Brain microvascular endothelial cell (primary cell): ENCODE results near the gene SLC22A1.

ENCODE experiments used
- DNase-seq: peaks from one replicate; pipeline ENCODE4 v3.0.0-alpha.2; 2020
- H3K27ac ChIP-seq: fragments of 250-450 bp; sonication (Bioruptor Pico); 2 replicates; pipeline ENCODE4 v1.5.1; 2020; ENCODE audit warnings: mild to moderate bottlenecking, moderate library complexity
- H3K27me3 ChIP-seq: fragments of 250-450 bp; sonication (Bioruptor Pico); replicated peaks from 2 replicates; pipeline ENCODE4 v1.5.1; 2020; ENCODE audit warnings: mild to moderate bottlenecking
- H3K36me3 ChIP-seq: fragments of 250-450 bp; sonication (Bioruptor Pico); replicated peaks from 2 replicates; pipeline ENCODE4 v1.5.1; 2020; ENCODE audit warnings: mild to moderate bottlenecking
- H3K4me3 ChIP-seq: 2 replicates; pipeline ENCODE4 v1.5.1; 2011; ENCODE audit warnings: low read depth, mild to moderate bottlenecking, control low read depth, low read length, moderate library complexity
- in situ Hi-C: cut with HindIII; loops from 2 replicates; pipeline ENCODE4 v1.10.0; 2017; ENCODE audit warnings: low sequenced_read_pairs, low pct_ligation_motif_present
- TF ChIP-seq, protein P1 (sequence below): IDR thresholded peaks from 2 replicates; pipeline ENCODE4 v1.5.1; 2011; ENCODE audit warnings: low read depth, mild to moderate bottlenecking, moderate library complexity, low read length, control low read depth, inconsistent platforms; ENCODE audit errors: missing control alignments

Gene SLC22A1

DNA sequence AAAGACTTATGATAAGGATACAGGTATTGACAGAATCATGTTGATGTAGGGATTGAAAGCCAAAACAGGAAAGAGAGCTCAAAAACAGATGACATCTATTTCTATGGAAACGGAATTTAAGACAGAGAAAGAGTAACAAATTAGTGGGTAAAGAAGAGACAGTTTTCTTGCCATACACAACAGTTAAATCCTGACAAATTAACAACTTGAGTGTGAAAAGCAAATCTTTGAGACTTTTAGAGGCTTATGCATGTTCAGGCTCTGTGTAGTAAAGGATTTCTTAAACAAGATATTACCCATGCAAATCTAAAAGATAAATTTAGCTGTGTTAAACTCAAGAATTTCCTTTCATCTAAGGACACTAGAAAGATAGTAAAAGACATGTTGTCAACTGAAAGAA lies 68.5 kb downstream of the SLC22A1 start:
- DNase-seq: no peak
- in situ Hi-C loops: no loop called here
- H3K4me3 ChIP-seq: no peak overlapping the region
- H3K27ac ChIP-seq: no peak overlapping the region
- no peaks in the 10 kb centered on the region for H3K36me3 ChIP-seq
- TF ChIP-seq, protein P1, sequence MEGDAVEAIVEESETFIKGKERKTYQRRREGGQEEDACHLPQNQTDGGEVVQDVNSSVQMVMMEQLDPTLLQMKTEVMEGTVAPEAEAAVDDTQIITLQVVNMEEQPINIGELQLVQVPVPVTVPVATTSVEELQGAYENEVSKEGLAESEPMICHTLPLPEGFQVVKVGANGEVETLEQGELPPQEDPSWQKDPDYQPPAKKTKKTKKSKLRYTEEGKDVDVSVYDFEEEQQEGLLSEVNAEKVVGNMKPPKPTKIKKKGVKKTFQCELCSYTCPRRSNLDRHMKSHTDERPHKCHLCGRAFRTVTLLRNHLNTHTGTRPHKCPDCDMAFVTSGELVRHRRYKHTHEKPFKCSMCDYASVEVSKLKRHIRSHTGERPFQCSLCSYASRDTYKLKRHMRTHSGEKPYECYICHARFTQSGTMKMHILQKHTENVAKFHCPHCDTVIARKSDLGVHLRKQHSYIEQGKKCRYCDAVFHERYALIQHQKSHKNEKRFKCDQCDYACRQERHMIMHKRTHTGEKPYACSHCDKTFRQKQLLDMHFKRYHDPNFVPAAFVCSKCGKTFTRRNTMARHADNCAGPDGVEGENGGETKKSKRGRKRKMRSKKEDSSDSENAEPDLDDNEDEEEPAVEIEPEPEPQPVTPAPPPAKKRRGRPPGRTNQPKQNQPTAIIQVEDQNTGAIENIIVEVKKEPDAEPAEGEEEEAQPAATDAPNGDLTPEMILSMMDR: no peak
- H3K27me3 ChIP-seq: no peaks in the 10 kb centered on the region

DNA sequence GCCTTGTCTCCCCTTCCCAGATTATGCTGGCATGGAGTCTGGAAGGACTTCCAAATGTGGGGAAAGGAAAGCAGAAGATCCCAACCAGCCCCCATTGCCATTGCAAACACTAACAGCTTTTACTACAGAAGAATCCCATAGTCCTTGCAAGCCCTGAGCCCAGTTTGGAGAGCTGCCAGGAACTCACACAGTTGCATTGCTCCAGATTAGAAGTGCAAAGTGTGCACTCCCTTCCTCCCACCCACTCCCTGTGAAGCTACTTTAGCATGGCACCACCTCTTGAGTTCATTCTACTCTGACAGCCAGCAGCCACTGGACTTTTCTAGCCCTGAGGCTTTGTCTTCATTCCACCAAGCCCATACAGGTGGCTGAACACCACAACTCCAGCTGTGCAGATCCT lies 69.4 kb downstream of the SLC22A1 start:
- Histone ChIP-seq H3K27me3 (no peaks in the 10 kb centered on the region), H3K27ac (no peak overlapping the region), H3K4me3 (no peak overlapping the region), H3K36me3 (no peaks in the 10 kb centered on the region)
- TF ChIP-seq, protein P1: no peak
- no peak for DNase-seq
- in situ Hi-C loops: no loop called here

DNA sequence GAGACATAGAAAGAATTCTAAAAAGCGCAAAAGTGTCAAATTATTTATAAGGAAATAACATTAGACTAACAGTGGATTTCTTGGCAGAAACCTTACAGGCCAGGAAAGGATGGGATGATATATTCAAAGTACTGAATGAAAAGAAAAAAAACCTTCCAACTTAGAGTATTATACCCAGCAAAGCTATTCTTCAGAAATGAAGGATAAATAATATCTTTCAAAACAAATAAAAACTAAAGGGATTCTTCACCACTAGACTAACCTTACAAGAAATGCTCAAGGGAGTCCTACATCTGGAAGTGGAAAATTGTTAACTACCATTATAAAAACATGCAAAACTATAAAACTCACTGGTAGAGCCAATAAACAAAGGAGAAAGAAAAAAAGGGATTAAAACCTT lies 71.2 kb downstream of the SLC22A1 start:
- TF ChIP-seq, protein P1: no peak
- H3K36me3 ChIP-seq: no peaks in the 10 kb centered on the region
- H3K27me3 ChIP-seq: no peaks in the 10 kb centered on the region
- in situ Hi-C loops: no loop called here
- no peak for DNase-seq
- H3K4me3 ChIP-seq: no peak overlapping the region
- no peak overlapping the region for H3K27ac ChIP-seq

DNA sequence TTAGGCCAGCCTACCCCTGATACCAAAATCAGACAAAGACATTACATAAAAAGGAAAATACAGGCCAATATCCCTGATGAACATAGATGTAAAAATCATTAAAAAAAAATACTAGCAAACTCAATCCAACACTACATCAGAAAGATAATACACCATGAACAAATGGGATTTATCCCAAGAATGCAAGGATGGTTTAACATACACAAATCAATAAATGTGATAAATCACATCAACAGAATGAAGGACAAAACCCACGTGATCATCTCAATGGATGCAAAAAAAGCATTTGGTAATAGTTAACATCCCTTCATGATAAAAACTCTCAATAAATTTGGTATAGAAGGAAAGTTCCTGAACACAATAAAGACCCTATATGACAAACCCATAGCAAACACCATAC lies 73.2 kb downstream of the SLC22A1 start:
- TF ChIP-seq, protein P1: no peak
- no peak for DNase-seq
- Histone ChIP-seq H3K27me3 (no peaks in the 10 kb centered on the region), H3K27ac (no peak overlapping the region), H3K4me3 (no peak overlapping the region), H3K36me3 (no peaks in the 10 kb centered on the region)
- in situ Hi-C loops: no loop called here

DNA sequence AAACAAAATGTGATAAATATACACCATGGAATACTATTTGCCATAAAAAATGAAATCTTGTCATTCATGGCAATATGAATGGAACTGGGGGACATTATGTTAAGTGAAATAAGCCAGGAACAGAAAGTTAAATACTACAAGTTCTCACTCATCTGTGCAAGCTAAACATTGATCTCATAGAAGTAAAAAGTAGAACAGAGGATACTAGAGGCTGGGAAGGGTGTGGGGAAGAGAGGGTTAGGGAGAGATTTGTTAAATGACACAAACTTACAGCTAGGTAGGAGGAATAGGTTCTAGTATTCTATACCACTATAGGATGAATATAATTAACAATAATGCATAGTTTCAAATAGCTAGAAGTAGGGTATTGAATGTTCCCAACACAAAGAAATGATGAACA lies 76.0 kb downstream of the SLC22A1 start:
- Histone ChIP-seq H3K4me3 (no peak overlapping the region), H3K36me3 (no peaks in the 10 kb centered on the region), H3K27me3 (no peaks in the 10 kb centered on the region), H3K27ac (no peak overlapping the region)
- TF ChIP-seq, protein P1: no peak
- in situ Hi-C loops: no loop called here
- DNase-seq: no peak

DNA sequence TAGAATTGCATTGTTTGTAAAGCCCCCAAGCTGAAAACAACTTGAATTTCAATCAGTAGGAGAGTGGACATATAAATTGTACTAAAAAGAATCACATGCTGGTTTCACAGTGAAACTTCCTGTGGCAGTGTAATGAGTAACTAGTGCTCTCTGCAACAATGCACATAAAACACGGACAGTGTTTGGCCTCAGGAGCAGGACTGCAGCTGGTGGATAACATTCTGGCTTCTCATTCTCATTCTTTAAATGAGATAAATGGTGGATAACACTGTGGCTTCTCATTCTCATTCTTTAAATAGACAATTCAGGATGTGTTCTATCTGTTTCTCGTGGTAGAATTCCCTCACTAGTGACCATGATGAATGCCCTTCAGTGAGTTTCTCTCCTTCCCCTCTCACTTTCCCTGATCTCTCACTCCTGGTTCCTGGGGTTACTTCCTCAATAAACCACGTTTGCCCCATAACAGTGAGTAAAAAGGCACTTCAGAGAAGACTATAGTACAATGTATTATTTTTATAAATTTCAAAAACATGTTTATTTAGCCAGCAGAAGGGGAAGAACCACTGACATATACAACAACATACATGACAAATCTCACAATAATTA lies 77.1 kb downstream of the SLC22A1 start:
- TF ChIP-seq, protein P1: no peak
- no peak for DNase-seq
- no peak overlapping the region for H3K4me3 ChIP-seq
- H3K36me3 ChIP-seq: no peaks in the 10 kb centered on the region
- no peak overlapping the region for H3K27ac ChIP-seq
- H3K27me3 ChIP-seq: no peaks in the 10 kb centered on the region
- in situ Hi-C loops: no loop called here
